HG03432 (cell line): ENCODE data around the gene TEX9.
"Not testable (repeated sequence)": the region's sequence is repeated elsewhere in the genome, so short reads cannot be mapped to it uniquely, and the experiment has no call there.

Experiments used
- ATAC-seq: cut with Tn5 transposase; IDR thresholded peaks from one replicate; pipeline ENCODE4 v1.9.1; 2021; ENCODE audit warnings: mild to moderate bottlenecking, moderate library complexity; ENCODE audit not compliant: unreplicated experiment

The TEX9 gene

DNA sequence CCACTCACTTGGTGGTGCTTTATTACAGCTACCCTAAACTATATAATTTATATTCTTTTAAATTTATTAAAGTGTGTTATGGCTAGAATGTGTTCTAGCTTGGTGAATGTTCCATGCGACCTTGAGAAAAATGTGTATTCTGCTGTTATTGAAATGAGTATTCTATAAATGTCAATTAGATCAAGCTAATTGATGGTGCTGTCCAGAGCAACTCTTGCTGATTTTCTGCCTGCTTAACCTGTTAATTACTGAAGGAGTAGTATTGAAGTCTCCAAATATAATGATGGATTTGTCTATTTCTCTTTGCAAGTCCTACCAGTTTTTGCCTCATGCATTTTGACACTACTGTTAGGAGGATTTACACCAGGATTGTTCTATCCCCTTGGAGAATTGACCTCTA is 3.2 kb upstream of the TEX9 start:
- no peak for ATAC-seq

DNA sequence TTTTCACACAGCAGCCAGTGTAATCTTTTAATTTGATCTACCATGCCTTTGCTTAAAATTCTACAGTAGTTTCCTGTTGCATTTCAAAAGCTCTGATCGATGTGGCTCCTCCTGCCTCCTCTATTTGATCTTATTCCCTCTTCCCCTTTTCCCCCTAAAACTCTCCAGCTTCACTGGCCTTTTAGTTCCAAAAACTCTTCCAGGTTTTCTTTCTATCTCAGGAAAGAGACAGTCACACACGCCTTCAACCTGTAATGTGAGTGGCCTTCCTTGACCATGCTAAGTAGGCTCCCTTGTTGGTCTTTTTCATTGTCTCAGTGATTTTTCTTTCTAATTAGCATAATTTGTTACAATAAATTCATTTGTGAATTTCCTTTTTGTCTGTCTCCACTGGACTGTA is 985 bp downstream of the TEX9 start:
- no peak for ATAC-seq

DNA sequence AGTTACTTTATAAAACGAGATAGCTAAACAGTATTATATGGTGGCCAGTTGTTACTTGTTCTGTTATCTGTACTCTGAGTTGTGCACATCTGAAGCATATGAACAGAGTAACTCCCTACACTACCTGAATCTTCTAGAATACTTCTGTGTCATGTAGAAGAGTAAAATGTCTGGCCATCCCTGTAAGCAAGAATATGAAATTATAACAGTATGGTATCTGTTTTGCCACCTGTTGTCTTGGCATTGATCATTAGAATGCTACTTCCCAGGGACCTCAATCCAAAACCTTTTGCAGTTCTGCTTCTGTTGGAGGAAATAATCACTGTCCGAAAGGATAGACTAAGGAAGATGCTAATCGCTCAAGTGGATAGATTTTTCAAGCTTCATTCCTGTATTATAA is 1.9 kb downstream of the TEX9 start:
- ATAC-seq: no peak

DNA sequence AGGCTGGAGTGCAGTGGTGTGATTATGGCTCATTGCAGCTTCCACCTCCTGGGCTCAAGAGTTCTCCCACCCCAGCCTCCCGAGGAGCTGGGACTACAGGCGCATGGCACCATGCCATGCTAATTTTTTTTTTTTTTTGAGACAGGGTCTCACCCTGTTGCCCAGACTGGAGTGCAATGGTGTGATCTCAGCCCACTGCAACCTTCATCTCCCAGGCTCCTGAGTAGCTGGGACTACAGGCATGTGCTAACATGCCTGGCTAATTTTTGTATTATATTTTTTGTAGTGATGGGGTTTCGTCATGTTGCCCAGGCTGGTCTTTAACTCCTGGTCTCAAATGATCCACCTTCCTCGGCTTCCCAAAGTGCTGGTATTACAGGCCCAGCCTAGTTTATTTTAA is 4.0 kb downstream of the TEX9 start:
- ATAC-seq: no peak

DNA sequence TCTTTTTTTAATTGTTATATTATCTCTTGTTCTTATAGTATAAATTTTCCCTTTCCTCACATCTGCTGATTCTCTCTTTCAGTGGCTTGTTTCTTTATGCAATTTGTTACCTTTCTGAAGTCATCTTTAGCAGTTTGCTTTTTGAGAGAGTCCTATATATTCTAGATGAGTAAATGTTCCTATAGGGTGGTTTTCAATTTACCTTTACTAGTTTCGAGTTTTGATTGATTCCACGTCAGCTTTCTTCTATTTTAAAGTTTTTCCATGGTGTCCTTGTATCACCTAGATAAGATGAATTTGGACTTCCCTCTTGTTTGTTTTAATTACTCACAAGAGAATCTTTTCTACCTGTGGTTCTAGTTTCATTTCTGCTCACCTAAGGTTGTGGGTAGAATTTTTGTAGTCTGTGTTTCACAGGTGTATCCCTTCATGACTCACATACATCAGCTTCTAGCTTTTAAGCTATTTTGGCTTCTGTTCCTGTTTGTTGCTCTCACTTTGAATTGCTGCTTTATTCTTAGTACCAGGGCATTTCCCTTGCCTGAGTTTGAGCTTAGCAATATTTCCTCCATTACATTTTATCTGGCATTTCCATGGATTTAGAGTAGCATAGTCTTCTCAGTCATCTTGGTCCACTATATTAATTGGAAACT is 6.4 kb downstream of the TEX9 start:
- peak; percentile 91 for ATAC-seq

DNA sequence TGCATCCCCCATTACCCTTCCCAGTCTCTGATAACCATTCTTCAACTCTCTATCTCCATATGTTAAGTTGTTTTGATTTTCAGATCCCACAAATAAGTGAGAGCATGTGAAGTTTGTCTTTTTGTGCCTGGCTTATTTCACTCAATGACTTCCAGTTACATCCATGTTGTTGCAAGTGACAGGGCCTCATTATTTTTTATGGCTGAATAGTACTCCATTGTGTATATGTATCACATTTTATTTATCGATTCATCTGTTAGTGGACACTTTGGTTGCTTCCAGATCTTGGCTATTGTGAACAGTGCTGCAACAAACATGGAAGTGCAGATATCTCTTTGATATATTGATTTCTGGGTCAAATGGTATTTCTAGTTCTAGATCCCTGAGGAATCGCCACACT is 9.5 kb downstream of the TEX9 start:
- not testable (repeated sequence) for ATAC-seq

DNA sequence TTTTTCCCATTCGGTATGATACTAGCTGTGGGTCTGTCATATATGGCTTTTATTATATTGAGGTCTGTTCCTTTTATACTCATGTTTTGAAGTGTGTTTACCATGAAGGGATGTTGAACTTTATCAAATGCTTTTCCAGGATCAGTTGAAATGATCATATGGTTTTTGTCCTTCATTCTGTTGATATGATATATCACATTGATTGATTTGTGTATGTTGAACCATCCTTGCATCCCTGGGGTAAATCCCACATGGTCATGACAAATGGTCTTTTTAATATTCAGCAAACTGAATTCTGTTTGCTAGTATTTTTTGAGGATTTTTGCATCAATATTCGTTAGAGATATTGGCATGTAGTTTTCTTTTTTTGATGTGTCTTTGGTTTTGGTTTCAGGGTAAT is 12.6 kb downstream of the TEX9 start:
- ATAC-seq: not testable (repeated sequence)

DNA sequence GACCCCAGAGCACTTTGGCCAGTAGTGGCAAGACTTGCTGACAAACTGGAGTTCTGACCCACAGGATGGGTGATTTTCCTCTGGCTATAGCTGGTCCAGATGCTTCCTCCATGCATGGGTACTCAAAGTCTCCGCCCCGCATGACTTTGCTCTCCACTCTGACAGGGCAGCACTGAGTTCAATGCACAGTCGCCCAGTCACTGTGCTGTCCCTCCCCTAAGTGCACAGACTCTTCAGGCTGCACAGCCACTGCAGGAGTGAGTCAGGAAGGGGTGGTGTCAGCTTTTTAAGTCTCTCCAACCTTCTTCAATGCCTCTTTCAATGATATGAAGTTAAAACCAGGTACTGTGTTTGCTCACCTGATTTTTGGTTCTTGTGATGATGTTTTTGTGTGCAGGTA is 17.8 kb downstream of the TEX9 start:
- ATAC-seq: no peak

DNA sequence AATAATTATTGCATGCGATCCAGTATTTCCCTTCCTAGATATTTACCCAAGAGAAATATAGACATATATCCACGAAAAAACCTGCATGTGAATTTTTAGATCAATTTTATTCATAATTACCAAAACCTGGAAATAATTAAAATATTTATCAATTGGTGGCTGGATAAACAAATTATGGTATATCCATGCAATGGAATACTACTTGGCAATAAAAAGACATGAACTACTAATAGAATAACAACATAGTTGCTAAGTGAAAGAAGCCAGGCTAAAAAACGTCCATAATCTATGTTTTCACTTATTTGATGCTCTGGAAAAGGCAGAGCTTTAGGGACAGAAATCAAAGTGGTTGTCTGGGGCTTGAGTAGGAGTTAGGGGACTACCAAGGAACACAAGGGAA is 20.7 kb downstream of the TEX9 start:
- ATAC-seq: no peak

DNA sequence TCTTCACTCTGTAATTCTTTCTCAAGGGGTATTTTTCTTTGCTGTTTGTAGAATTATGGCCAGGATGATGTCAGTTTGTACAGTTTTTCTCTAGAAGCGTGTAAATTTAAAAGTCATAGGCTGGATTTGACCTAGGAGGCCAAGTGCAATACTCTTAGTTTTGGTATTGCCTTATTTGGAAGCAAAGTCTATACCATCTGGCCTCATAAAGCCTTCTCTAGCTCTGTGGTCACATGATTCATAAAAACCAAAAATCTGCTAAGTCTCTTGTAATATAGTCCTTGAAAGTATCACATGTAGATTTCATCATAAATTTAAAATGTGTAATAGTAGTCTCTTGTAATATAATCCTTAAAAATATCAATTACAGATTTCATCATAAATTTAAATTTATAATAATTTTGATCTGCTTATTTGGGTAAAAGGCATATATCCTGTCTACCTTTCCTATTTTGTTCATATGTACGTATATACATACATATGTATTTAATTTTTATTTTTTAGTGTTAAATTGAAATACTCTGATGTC is 25.6 kb downstream of the TEX9 start:
- ATAC-seq: no peak

DNA sequence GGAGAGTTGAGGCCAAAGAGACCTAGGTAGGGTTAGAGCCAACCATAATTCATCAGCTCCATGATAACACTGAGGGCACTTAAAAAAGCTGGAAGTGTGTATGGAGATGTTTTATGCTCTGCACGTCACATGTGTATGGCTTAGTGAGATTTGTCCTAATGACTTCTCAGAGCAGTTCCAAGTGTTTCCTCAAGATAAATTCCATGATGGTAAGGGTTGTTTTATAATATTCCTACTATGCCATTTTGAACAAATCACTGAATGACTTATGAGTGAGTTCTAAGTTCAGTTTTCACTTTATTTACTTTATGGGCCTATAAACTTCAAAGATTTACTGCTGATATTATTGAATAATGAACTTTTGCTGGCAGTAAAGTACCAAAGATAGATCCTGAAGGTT is 28.1 kb downstream of the TEX9 start:
- no peak for ATAC-seq

DNA sequence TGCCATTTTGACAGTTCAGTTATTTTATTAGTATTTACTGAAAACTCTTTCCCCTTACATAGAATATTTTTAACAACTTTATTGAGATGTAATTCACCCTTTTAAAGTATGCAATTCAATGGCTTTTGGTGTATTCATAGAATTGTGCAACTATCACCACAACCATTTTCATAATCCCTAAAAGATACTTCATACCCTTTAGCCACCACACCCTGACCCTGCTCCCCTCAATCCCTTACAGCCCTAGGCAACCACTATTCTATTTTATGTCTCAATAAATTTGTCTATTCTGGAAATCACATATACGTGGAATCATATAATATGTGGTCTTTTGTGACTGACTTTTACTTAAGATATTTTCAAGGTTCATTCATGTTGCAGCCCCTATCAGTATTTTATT is 29.7 kb downstream of the TEX9 start:
- ATAC-seq: no peak

DNA sequence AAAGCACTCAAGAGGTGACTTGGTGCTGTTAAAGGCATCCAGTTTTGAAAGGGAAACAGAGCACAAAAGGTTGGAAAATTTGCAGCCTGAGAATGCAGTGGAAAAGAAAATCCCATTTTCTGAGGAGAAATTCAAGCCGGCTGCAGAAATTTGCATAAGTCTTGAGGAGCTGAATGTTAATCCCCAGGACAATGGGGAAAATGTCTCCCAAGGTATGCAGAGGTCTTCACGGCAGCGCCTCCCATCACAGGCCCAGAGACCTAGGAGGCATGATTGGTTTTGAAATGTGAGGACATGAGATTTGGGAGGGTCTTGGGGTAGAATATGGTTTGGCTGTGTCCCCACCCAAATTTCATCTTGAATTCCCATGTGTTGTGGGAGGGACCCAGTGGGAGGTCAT is 32.1 kb downstream of the TEX9 start:
- ATAC-seq: not testable (repeated sequence)

DNA sequence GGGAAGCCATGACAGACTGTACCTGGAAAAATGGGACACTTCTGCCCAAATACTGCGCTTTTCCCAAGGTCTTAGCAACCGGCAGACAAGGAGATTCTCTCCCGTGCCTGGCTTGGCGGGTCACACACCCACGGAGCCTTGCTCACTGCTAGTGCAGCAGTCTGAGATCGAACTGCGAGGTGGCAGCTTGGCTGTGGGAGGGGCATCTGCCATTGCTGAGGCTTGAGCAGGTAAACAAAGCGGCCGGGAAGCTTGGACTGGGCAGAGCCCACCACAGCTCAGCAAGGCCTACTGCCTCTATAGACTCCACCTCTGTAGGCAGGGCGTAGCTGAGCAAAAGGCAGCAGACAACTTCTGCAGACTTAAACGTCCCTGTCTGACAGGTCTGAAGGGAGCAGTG is 34.0 kb downstream of the TEX9 start:
- not testable (repeated sequence) for ATAC-seq

DNA sequence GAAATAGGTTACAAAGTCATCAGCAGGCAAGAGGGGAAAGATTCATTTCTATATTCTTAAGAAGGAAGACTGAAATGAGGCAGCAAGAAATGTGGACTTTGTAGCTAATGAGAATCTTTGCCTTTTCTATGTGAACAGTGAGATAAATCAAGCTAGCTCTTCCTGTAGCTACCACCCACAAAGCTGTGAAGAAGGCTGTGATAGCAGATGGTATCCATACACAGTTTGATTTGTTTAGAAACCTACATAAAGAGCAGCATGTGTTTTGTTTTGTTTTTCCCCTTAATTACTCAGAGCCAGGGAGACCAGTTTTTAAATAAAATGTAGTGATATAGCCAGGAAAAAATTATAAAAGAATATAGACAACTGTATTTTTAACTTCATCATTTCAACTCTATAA is 45.5 kb downstream of the TEX9 start:
- no peak for ATAC-seq

DNA sequence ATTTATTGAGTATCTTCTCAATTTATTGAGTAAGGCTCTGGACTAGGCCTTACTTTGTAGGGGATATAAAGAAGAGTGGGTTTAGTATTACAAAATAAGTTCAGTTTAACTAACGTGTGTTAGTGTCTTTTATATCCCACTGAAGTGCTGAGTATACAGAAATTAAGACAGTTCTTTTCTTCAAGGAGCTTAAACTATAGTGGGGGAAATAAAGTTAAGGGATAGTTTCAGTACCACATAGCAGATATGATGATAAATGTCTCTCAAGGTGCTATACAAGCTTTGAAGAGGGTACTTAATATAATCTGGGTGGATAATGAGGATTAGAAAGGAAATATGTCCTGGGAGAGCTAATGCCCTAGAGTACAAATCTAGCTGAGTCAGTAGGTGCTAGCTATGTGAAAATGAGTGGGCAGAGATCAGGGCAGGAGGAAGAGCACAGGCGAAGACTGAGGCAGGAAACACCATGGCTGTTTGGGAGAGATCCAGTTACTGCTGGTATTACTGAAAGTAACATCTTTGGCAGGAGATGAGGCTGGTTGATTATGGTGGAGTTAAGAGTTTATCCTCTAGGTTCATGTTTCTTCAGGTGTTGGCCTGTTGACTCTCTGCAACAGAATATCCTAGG is 46.0 kb downstream of the TEX9 start:
- ATAC-seq: no peak

DNA sequence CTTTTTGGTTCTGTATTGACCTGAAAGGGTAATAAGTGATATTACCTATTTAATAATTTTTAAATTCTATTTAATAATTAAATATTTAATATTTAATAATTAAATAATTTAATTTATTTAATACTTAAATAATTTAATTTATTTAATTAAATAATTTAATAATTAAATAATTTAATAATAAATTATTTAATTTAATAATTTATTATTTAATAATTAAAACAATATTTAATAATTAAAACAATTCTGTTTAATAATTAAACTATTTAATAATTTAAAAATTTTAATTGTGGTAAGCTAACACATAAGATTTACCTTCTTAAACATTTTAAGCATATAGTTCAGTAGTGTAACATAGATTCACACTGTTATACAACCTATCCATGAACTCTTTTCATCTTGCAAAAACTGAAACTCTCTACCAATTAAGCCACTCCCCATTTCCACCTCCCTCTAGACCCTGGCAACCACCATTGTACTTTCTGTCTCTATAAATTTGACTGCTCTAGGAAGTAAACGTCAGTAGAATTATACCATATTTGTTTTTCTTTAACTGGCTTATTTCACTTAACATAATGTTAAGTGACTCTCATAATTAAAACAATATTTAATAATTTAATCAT is 48.0 kb downstream of the TEX9 start:
- ATAC-seq: not testable (repeated sequence)

DNA sequence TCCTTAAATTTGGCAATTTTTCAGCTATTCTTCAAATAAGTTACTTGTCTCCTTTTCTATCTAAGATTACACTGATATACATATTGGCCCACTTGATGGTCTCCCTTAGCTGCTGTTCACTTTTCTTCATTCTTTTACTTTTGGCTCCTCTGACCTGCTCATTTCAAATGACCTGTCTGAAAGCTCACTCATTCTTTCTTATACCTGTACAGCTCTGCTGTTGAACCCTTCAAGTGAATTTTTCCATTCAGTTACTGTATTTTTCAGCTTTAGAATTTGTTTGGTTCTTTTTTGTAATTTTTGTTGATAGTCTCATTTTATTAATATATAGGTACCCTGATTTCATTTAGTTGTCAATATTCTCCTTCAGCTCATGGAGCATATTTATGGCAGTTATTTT is 60.0 kb downstream of the TEX9 start:
- no peak for ATAC-seq

DNA sequence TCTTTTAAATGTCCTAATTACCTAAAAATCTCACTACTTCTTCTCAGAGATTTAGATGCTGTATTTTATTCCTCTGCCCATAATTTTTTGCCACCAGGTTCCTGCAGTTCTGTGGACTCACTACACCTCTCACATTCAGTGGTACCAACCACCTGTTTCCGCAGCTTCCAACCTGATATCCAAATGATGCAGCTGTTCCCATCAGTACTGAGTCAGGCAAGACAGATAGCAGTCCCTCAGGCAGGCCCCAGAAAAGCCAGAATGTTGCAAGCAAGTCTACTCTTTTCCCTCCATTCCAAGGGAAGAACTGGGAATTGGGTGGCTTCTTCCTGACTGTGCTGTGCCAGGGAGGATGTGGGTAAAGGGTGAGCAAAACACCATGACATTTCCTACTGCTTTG is 60.8 kb downstream of the TEX9 start:
- ATAC-seq: no peak

DNA sequence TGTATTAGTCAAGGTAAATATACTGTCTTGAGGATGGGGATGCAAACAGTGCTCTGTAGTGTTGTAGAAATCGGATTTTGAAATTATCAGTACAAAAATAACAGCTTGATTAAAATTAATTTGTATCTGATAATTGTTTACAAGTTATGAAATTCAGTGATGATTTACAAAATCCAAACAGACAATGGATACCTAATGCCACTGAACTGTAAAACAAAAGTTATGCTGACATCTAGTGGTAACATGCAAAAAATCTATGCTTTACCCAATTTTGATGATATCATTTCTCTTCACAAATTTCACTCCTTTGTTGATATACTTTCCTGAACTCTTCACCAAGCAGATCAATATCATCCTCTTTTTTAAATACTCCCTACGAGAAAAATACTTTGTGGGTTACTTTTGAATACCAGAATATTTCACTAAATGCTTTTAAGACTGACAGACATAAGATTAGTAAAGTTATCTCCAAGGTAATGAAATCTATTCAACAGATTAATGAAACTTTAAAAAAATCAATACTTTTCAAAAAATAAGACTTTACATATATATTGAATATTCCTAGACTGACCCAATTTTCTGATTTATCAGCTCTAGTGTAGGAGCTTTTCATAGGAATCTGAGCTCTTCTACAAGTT is 63.7 kb downstream of the TEX9 start:
- no peak for ATAC-seq

DNA sequence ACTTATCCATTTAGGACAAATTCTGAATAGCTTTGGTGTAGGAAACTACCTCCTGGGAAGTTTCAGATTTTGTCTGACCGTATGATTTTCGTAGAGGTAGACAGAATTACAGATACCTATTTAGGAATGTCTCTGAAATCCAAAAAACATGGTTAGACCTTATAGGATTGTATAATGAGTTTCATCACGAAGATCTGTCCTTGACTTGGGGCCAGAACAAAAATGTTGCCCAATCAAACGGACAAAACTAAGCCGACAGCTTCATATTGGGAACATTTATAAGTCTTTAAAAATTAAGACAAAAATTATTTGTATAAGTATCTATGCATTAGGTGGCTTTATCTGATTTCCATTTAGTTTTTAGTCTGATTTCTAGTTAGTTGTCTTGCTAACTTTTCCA is 67.1 kb downstream of the TEX9 start:
- no peak for ATAC-seq

DNA sequence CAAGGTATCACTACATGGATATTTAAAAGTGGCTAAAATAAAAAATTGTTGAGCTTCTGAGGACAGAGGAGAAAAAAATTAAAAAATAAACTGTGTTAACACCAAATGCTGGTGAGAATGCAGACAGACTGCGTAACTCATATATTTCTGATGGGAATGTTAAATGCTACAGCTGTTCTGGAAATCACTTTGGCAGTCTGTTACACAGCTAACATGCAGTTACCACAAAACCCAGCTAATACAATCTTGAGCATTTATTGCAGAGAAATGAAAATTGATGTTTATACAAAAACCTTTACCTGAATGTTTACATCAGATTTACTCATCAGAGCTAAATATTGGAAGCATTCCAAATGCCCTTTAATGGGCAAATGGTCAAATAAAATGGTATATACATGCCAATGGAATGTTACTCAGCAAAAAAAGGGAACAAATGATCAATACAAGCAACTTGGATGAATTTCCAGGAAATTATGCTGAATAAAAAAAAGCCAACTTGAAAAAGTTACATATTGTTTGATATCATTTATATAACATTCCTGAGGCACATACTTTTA is 75.1 kb downstream of the TEX9 start:
- ATAC-seq: no peak
